H1 (cell line): ENCODE results near the gene CBARP. TPM values are rescaled to one million over a fixed set of nuclear protein-coding genes. Genes with fewer than 3 reads are reported as not detected.

Source experiments
- CHD7 ChIP-seq: fragments of 300-600 bp; sonication (generic); IDR thresholded peaks from 2 replicates; pipeline ENCODE4 v1.7.1; 2012; ENCODE audit warnings: low read length, moderate library complexity, mild to moderate bottlenecking, inconsistent platforms; ENCODE audit not compliant: insufficient replicate concordance
- polyA plus RNA-seq, 7 experiments: library from polyadenylated mRNA; depleted of rRNA in 3 of 7; stranded (reverse) in 5 of 7; unstranded in 2 of 7; fragments of >200 nt in 5 of 7; fragments of 200-250 nt in 2 of 7; gene quantifications; 1 replicate in 5 of 7; 2 replicates in 1 of 7; 4 replicates in 1 of 7; pipeline versions ENCODE4 v1.2.1 to v1.2.3, GENCODE V29; 2011 to 2013; ENCODE audit warnings: missing spikeins in 2 of 7, mixed read lengths in 2 of 7
- total RNA-seq: library from RNA; stranded (reverse); fragmentation: NEBNext Ultra II Directional; extraction: Animal tissue kit (Norgen Biotek cat#: 25700); gene quantifications from 2 replicates; pipeline ENCODE4 v1.2.1, GENCODE V29; 2021

The CBARP gene
- total and polyA plus RNA-seq, 2 of the 8 experiments (the other 6 are each of a cell fraction or from before 2014, with no cell fraction given) = 4.9 to 14.7 TPM

- no peak for TF ChIP-seq CHD7
Observed at GRCh38 chr19:1250437-1251260, 12.8 kb upstream of the CBARP start (continued).
